Progenitor cell of endocrine pancreas (in vitro differentiated cells): ENCODE data around the gene KIF16B. TPM values are rescaled to one million over a fixed set of nuclear protein-coding genes. Genes with fewer than 3 reads are reported as not detected.

Source experiments
- DNase-seq: peaks from one replicate; pipeline ENCODE4 v3.0.0; 2021; ENCODE audit warnings: low spot score; ENCODE audit not compliant: unreplicated experiment
- H3K27ac Mint-ChIP-seq: 2 replicates; pipeline ENCODE4 v1.8.0; 2021; ENCODE audit warnings: mild to moderate bottlenecking, moderate library complexity, mixed read lengths
- H3K27me3 Mint-ChIP-seq: 2 replicates; pipeline ENCODE4 v1.8.0; 2021; ENCODE audit warnings: mixed read lengths
- H3K36me3 Mint-ChIP-seq: 2 replicates; pipeline ENCODE4 v1.8.0; 2022; ENCODE audit warnings: mixed read lengths; ENCODE audit not compliant: insufficient read depth
- H3K4me1 Mint-ChIP-seq: 2 replicates; pipeline ENCODE4 v1.8.0; 2021; ENCODE audit warnings: low read depth, mixed read lengths
- H3K4me3 Mint-ChIP-seq: 2 replicates; pipeline ENCODE4 v1.8.0; 2021; ENCODE audit warnings: low read depth, mild to moderate bottlenecking, moderate library complexity, mixed read lengths
- H3K9me3 Mint-ChIP-seq: 2 replicates; pipeline ENCODE4 v1.8.0; 2021; ENCODE audit warnings: low read depth, mixed read lengths
- CTCF ChIP-seq: fragments of 200-600 bp; sonication (generic); IDR thresholded peaks from one replicate; pipeline ENCODE4 v1.5.0; 2021; ENCODE audit warnings: antibody characterized with exemption, mild to moderate bottlenecking; ENCODE audit not compliant: unreplicated experiment
- total RNA-seq: library from RNA; stranded (reverse); gene quantifications from 2 replicates; pipeline ENCODE4 v1.2.1, GENCODE V29; 2021

KIF16B gene
- total RNA-seq, 1 donor from 2014 or later = 10.8 TPM

- H3K9me3 Mint-ChIP-seq = no peaks in the 10 kb centered on the region
- H3K36me3 Mint-ChIP-seq = no peaks in the 10 kb centered on the region
- no peak overlapping the region for H3K27ac Mint-ChIP-seq
- no peak overlapping the region for H3K4me3 Mint-ChIP-seq
- DNase-seq = no peak
- no peak for TF ChIP-seq CTCF
- peaks cover 6% of the 10 kb centered on the region for H3K4me1 Mint-ChIP-seq
- H3K27me3 Mint-ChIP-seq = no peaks in the 10 kb centered on the region
These were observed 180.9 kb downstream of the KIF16B start for GRCh38 chr20:16392346-16392745.

- H3K27me3 Mint-ChIP-seq = no peaks in the 10 kb centered on the region
These were observed 182.3 kb downstream of the KIF16B start for GRCh38 chr20:16390991-16391390.

GRCh38 chr20:16388731-16389130, 184.5 kb downstream of the KIF16B start:
- Mint-ChIP-seq H3K36me3 (peaks cover 3% of the 10 kb centered on the region), H3K4me3 (no peak overlapping the region), H3K27ac (no peak overlapping the region), H3K4me1 (peaks cover 6% of the 10 kb centered on the region), H3K9me3 (no peaks in the 10 kb centered on the region), H3K27me3 (no peaks in the 10 kb centered on the region)
- no peak for TF ChIP-seq CTCF
- no peak for DNase-seq

More at GRCh38 chr20:16390991-16391390, 182.3 kb downstream of the KIF16B start:
- Mint-ChIP-seq H3K4me3 (no peak overlapping the region), H3K36me3 (no peaks in the 10 kb centered on the region), H3K9me3 (no peaks in the 10 kb centered on the region), H3K27ac (no peak overlapping the region), H3K4me1 (peaks cover 6% of the 10 kb centered on the region)
- TF ChIP-seq CTCF = no peak
- DNase-seq = no peak

- no peak for DNase-seq
- peaks cover under 1% of the 10 kb centered on the region for H3K4me1 Mint-ChIP-seq
- TF ChIP-seq CTCF = no peak
- H3K4me3 Mint-ChIP-seq = no peak overlapping the region
- no peaks in the 10 kb centered on the region for H3K9me3 Mint-ChIP-seq
- H3K27me3 Mint-ChIP-seq = no peaks in the 10 kb centered on the region
- peaks cover 3% of the 10 kb centered on the region for H3K36me3 Mint-ChIP-seq
- H3K27ac Mint-ChIP-seq = no peak overlapping the region
These were observed 185.6 kb downstream of the KIF16B start for GRCh38 chr20:16387666-16388065.

GRCh38 chr20:16385891-16386290, 187.4 kb downstream of the KIF16B start:
- Mint-ChIP-seq H3K9me3 (no peaks in the 10 kb centered on the region), H3K27ac (no peak overlapping the region), H3K36me3 (peaks cover 6% of the 10 kb centered on the region), H3K4me3 (no peak overlapping the region), H3K4me1 (peaks cover 7% of the 10 kb centered on the region), H3K27me3 (no peaks in the 10 kb centered on the region)
- DNase-seq = no peak
- no peak for TF ChIP-seq CTCF
